Measurements from ENCODE around the gene C12orf57.
"Not testable (repeated sequence)": the region's sequence is repeated elsewhere in the genome, so short reads cannot be mapped to it uniquely, and the experiment has no call there.

The C12orf57 gene, protein sequence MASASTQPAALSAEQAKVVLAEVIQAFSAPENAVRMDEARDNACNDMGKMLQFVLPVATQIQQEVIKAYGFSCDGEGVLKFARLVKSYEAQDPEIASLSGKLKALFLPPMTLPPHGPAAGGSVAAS

DNA sequence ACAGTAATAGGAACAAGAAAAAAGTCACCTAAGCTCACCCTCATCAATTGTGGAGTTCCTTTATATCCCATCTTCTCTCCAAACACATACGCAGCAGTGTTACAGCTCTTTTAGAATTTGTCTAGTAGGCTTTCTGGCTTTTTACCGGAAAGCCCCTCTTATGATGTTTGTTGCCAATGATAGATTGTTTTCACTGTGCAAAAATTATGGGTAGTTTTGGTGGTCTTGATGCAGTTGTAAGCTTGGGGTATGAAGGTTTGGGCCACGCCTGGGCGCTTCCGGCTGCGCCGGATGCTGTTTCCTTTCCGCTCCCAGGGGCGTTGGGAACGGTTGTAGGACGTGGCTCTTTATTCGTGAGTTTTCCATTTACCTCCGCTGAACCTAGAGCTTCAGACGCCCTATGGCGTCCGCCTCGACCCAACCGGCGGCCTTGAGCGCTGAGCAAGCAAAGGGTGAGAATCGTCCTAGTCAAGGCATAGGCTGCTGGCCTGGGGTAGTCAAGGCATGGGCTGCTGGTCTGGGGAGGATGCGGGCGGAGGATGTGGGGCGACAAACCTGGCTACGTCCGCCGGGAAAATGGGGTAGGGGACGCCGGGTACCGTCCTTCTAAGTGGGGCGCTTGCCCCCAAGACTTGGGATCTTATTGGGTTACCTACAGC is at the start of gene C12orf57, which contains the start of gene RNU7-1:
TSS of gene C12orf57 (plus strand) at position 301 of the 659 bp plus-strand sequence. CDS start at position 401, 100 bp downstream.
TSS of gene RNU7-1 (plus strand) at position 95 of the 659 bp plus-strand sequence.
- peak; percentile 86 for DNase-seq

- no peak for DNase-seq
Measured at GRCh38 chr12:6894321-6894720, 49.5 kb upstream of the C12orf57 start.

DNA sequence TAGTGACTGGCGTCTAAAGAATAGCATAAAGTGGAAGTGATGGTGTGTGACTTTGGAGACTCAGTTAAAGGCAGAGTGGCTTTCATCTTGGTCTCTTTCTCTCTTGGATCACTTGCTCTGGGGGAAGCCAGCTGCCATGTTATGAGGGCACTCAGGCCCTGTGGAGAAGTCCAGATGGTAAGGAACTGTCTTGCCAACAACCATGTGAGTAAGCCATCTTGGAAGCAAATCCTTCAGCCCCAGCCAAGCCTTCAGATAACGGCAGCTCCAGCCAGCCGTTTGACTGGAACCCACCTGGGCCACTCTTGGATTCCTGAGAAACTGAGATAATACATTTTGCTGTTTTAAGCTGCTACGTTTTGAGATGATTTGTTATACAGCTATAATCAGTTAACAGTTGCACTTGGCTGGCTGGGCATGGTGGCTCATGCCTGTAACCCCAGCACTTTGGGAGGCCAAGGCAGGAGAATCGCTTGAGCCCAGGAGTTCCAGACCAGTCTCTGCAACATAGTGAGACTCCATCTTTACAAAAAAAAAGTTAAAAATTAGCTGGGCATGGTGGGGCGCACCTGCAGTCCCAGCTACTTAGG is 46.9 kb upstream of the C12orf57 start:
- no peak for DNase-seq

DNA sequence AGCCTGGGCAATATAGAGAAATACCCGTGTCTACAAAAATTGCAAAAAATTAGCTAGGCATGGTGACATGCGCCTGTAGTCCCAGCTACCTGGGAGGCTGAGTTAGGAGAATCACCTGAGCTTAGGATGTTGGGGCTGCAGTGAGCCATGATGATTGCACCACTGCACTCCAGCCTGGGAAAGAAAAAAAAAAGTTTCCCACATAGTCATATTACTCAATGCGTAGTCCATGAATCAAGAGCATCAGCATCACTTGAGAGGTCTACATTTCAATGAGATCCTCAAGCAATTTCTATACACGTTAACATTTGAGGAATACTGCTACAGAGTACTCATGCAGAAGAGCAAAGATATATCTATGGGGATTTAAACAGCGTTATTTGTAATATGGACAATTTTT is 44.4 kb upstream of the C12orf57 start:
- no peak for DNase-seq

- no peak for DNase-seq
Measured at GRCh38 chr12:6899837-6900519, 43.8 kb upstream of the C12orf57 start.

- no peak for DNase-seq
Measured at GRCh38 chr12:6902448-6902847, 41.4 kb upstream of the C12orf57 start.

GRCh38 chr12:6903722-6904121 is 40.1 kb upstream of the C12orf57 start:
- DNase-seq: no peak

- DNase-seq: peak; percentile 49
Measured at GRCh38 chr12:6904280-6905276, 39.2 kb upstream of the C12orf57 start, which contains the start of gene LRRC23. TSS of gene LRRC23 (plus strand) at chr12:6904822. CDS start at chr12:6905634, 812 bp downstream.

DNA sequence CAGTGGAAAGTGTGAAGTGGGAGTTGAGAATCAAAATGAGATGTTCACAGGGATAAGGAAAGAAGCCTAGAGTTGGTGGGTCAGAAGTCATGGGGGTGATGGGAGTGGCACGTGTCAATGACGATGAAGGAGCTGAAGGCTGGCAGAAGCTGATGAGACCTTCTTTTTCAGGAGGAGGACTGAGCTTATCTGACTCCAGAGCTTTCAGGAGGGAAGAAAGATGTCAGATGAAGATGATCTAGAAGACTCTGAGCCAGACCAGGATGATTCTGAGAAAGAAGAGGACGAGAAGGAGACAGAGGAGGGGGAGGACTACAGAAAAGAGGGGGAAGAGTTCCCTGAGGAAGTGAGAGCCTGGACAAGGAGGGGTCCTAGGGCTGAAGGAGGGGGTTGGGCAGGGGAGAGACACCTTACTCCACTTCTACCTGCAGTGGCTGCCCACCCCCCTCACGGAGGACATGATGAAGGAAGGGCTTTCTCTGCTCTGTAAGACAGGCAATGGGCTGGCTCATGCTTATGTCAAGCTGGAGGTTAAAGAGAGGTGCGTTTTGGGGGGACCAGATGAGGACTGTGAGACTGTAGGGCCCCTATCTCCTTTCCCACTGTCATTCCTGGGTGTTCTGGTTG is 38.3 kb upstream of the C12orf57 start:
- no peak for DNase-seq

- not testable (repeated sequence) for DNase-seq
Measured at GRCh38 chr12:6908141-6908540, 35.7 kb upstream of the C12orf57 start.

DNA sequence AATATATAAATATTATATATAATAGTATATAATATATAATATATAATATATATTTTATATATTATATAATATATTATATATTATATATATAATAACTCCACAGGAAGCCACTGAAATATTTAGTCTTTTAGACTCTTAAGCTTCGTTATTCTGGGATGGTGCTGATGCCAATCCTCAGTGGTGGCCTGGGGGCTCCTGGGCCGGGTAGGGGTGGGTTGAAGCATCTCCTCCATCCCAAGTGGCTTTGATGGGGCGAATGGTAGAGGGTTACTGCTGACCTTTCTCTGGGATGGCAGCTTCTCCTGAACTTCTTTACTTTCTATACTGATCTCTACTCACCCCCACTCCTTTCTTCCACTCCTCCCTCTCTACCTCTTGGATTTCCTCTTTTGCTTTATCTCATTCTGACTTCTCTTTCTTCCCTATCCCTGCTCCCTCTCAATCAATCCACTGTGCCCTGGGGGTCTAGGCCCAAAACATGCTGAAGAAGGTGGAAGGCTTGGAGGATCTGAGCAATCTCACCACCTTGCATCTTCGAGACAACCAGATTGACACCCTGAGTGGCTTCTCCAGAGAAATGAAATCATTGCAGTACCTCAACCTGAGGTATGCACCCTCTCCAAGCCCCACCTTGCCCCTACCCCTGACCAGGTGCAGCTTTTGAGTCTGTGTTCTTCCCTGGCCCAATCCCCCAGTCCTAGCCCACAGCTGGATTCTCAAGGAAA is 34.2 kb upstream of the C12orf57 start:
- no peak for DNase-seq

- DNase-seq: no peak
Measured at GRCh38 chr12:6912164-6912935, 31.5 kb upstream of the C12orf57 start.

DNA sequence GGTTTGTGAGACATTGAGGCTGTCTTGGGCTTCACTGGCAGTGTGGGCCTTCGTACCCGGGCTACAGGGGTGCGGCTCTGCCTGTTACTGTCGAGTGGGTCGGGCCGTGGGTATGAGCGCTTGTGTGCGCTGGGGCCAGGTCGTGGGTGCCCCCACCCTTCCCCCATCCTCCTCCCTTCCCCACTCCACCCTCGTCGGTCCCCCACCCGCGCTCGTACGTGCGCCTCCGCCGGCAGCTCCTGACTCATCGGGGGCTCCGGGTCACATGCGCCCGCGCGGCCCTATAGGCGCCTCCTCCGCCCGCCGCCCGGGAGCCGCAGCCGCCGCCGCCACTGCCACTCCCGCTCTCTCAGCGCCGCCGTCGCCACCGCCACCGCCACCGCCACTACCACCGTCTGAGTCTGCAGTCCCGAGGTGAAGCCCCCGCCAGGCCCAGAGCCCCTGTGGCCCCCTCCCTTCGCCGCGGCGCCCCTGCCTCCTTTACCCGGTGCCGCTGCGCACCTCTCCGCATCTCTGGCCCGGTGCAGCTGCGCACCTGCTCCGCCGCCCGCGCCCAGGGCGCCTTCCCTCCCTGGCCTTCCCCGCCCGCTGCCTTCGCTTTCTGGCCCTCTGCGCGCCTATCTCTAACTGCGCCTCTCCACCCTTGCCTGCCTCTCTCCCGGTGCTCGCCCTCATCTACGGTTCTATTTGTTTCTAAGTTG is 29.4 kb upstream of the C12orf57 start, which contains the start of gene ENO2:
TSS of gene ENO2 (plus strand) at position 335 of the 701 bp plus-strand sequence. CDS start 1,253 bp downstream, outside the sequence.
- no peak for DNase-seq

GRCh38 chr12:6914947-6915788 is 28.7 kb upstream of the C12orf57 start:
- no peak for DNase-seq

GRCh38 chr12:6915789-6916285 is 28.0 kb upstream of the C12orf57 start:
- DNase-seq: no peak

DNA sequence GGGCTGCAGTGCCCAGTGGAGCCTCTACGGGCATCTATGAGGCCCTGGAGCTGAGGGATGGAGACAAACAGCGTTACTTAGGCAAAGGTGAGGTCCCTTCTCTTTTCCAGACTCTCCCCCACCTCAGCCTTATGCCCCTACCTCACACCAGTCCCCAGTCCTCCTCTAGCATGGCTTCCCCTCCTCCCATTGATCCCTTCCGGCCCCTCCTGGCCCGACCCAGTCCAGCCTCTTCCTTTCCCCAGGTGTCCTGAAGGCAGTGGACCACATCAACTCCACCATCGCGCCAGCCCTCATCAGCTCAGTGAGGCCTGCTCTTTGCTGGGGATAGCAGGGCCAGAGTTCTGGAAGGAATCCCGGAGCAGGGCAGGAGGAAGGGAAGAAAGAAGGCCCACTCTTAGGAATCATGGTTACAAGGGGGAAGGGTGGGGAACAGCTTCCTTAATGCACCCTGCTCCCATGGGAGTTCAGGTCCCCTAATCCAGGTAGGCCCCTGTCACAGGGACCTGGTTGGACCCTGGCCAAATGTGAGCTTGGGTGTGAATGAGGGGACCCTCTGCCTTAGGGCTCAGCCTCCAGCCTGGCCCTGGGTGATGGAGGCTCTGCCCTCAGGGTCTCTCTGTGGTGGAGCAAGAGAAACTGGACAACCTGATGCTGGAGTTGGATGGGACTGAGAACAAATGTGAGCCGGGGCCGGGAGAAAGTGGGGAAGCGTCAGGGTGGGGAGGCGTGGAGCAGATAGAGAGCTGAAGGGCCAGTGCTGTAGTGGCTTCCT is 27.2 kb upstream of the C12orf57 start:
- DNase-seq: no peak

GRCh38 chr12:6917491-6918231 is 26.2 kb upstream of the C12orf57 start:
- DNase-seq: no peak
